COLO668 (cell line): Measurements from ENCODE around the gene TPSB2.
"Not testable (repeated sequence)": the region's sequence is repeated elsewhere in the genome, so short reads cannot be mapped to it uniquely, and the experiment has no call there.

Source experiments
- DNase-seq: peaks from one replicate; lab custom pipeline; 2025; ENCODE audit not compliant: unreplicated experiment; lab: John Stamatoyannopoulos, UW

Gene TPSB2

GRCh38 chr16:1204933-1205332, 25.1 kb downstream of the TPSB2 start:
- no peak for DNase-seq

- no peak for DNase-seq
Measured at GRCh38 chr16:1202274-1202673, 27.7 kb downstream of the TPSB2 start.

- no peak for DNase-seq
Measured at GRCh38 chr16:1201444-1201843, 28.5 kb downstream of the TPSB2 start.

GRCh38 chr16:1200014-1200627, 29.9 kb downstream of the TPSB2 start:
- DNase-seq, result no peak

GRCh38 chr16:1199347-1200013, 30.5 kb downstream of the TPSB2 start:
- DNase-seq, result no peak

- not testable (repeated sequence) for DNase-seq
Measured at GRCh38 chr16:1198671-1199346, 31.2 kb downstream of the TPSB2 start.

GRCh38 chr16:1198194-1198593, 31.8 kb downstream of the TPSB2 start:
- DNase-seq, result no peak

- DNase-seq, result peak; percentile 85
Measured at GRCh38 chr16:1197237-1197866, 32.6 kb downstream of the TPSB2 start.

- DNase-seq, result no peak
Measured at GRCh38 chr16:1196494-1196893, 33.5 kb downstream of the TPSB2 start.

GRCh38 chr16:1195393-1195666, 34.7 kb downstream of the TPSB2 start:
- no peak for DNase-seq

GRCh38 chr16:1194665-1195392, 35.2 kb downstream of the TPSB2 start:
- DNase-seq, result peak; percentile 7

- DNase-seq, result no peak
Measured at GRCh38 chr16:1193825-1194581, 36.0 kb downstream of the TPSB2 start.

- DNase-seq, result peak; percentile 69
Measured at GRCh38 chr16:1193143-1193824, 36.7 kb downstream of the TPSB2 start.

GRCh38 chr16:1192384-1193073, 37.5 kb downstream of the TPSB2 start:
- no peak for DNase-seq

- DNase-seq, result not testable (repeated sequence)
Measured at GRCh38 chr16:1190789-1191188, 39.2 kb downstream of the TPSB2 start.

- no peak for DNase-seq
Measured at GRCh38 chr16:1189455-1189854, 40.5 kb downstream of the TPSB2 start.

GRCh38 chr16:1188432-1189189, 41.4 kb downstream of the TPSB2 start:
- DNase-seq, result no peak

- DNase-seq, result not testable (repeated sequence)
Measured at GRCh38 chr16:1185460-1186207, 44.4 kb downstream of the TPSB2 start.
